K562 (cell line): ENCODE results near the gene EFNA5. TPM values are rescaled to one million over a fixed set of nuclear protein-coding genes. Genes with fewer than 3 reads are reported as not detected.

ENCODE experiments used
- ATAC-seq: fragments of 200-7000 bp; cut with Tn5 transposase; 3 replicates; pipeline ENCODE4 v1.9.1; 2020; ENCODE audit warnings: moderate library complexity
- BruUV-seq: library from RNA; stranded (reverse); fragments of 400-500 nt; replicated peaks from 2 replicates; lab custom pipeline; 2021; lab: Mats Ljungman, UMichigan
- CTCF ChIA-PET: fragments of 300-600 bp; formaldehyde crosslinking; extraction: SDS; loops from one replicate; lab custom pipeline; 2021; ENCODE audit warnings: low intra/inter-chr PET ratio; lab: Yijun Ruan, JAX
- POLR2A ChIA-PET: fragments of 300-600, 350-650 bp; sonication (Branson Sonifier 250); formaldehyde crosslinking; extraction: SDS; loops from one replicate; lab custom pipeline; 2021; ENCODE audit warnings: antibody characterized with exemption, inconsistent platforms; lab: Yijun Ruan, JAX
- DNase-seq, 4 experiments: peaks; one replicate each; pipeline versions ENCODE4 v3.0.0 to v3.0.0-alpha.2; 2011 to 2018; ENCODE audit warnings: low spot score in 3 of 4, mixed read lengths in 3 of 4; ENCODE audit errors: extremely low read depth in 1 of 4
- FAIRE-seq: peaks from 2 replicates; lab custom pipeline; 2011; peaks lifted over from hg19 to GRCh38; lab: Jason Lieb, UNC
- H2AFZ ChIP-seq: 2 replicates; pipeline ENCODE4 v1.6.0; 2011; ENCODE audit warnings: low read depth, low read length, control low read depth, inconsistent platforms
- H3K27ac ChIP-seq: fragments of 200-600 bp; 3 replicates; pipeline ENCODE4 v1.8.0; 2011; ENCODE audit warnings: low read depth, mild to moderate bottlenecking, control low read depth, inconsistent platforms, low read length, moderate library complexity, mixed read lengths; ENCODE audit errors: extremely low read depth
- H3K27me3 ChIP-seq, 2 experiments: fragments of 300-600 bp in 1 of 2; 2 replicates in 1 of 2; 3 replicates in 1 of 2; pipeline versions ENCODE4 v1.6.0 to v1.8.0; 2011; ENCODE audit warnings: inconsistent platforms in 2 of 2, low read length in 2 of 2, mild to moderate bottlenecking in 1 of 2, mixed read lengths in 1 of 2, moderate library complexity in 1 of 2; ENCODE audit not compliant: control insufficient read depth in 2 of 2, insufficient read depth in 2 of 2
- H3K36me3 ChIP-seq: fragments of 300-600 bp; 3 replicates; pipeline ENCODE4 v1.8.0; 2011; ENCODE audit warnings: mild to moderate bottlenecking, low read length, inconsistent platforms; ENCODE audit not compliant: control insufficient read depth, insufficient read depth
- H3K4me1 ChIP-seq, 2 experiments: fragments of 200-600 bp in 1 of 2; replicated peaks in 1 of 2; 2 replicates in 1 of 2; 3 replicates in 1 of 2; pipeline versions ENCODE4 v1.5.1 to v1.8.0; 2011; ENCODE audit warnings: inconsistent platforms in 2 of 2, low read length in 2 of 2, mild to moderate bottlenecking in 1 of 2, mixed read lengths in 1 of 2, moderate library complexity in 1 of 2; ENCODE audit not compliant: control insufficient read depth in 2 of 2, insufficient read depth in 2 of 2
- H3K4me2 ChIP-seq: 2 replicates; pipeline ENCODE4 v1.6.1; 2011; ENCODE audit warnings: low read length, control low read depth, inconsistent platforms, mixed read lengths; ENCODE audit not compliant: insufficient read depth
- H3K4me3 ChIP-seq: fragments of 200-600 bp; sonication (generic), shearing (Covaris generic); 2 replicates; pipeline ENCODE4 v1.5.1; 2016; ENCODE audit warnings: control low read depth, inconsistent platforms
- H3K79me2 ChIP-seq: fragments of 200-600 bp; 3 replicates; pipeline ENCODE4 v1.8.0; 2011; ENCODE audit warnings: low read length, inconsistent platforms; ENCODE audit not compliant: control insufficient read depth, insufficient read depth
- H3K9ac ChIP-seq, 2 experiments: 2 replicates each; pipeline versions ENCODE4 v1.6.0 to v1.6.1; 2011; ENCODE audit warnings: low read depth in 2 of 2, low read length in 2 of 2, control low read depth in 1 of 2, inconsistent platforms in 1 of 2, mild to moderate bottlenecking in 1 of 2, mixed read lengths in 1 of 2; ENCODE audit not compliant: insufficient read depth in 1 of 2
- H3K9me1 ChIP-seq: one replicate; pipeline ENCODE4 v1.6.0; 2011; ENCODE audit warnings: inconsistent platforms, mild to moderate bottlenecking, low read length, moderate library complexity; ENCODE audit not compliant: control insufficient read depth, insufficient read depth
- H3K9me3 ChIP-seq: replicated peaks from 2 replicates; pipeline ENCODE4 v1.5.1; 2011; ENCODE audit warnings: low read depth, low read length, inconsistent platforms; ENCODE audit not compliant: control insufficient read depth, insufficient read depth
- H4K20me1 ChIP-seq: replicated peaks from 2 replicates; pipeline ENCODE4 v1.6.1; 2011; ENCODE audit warnings: low read length, inconsistent platforms, mixed read lengths; ENCODE audit not compliant: control insufficient read depth, insufficient read depth
- BHLHE40 ChIP-seq: IDR thresholded peaks from 2 replicates; pipeline ENCODE4 v1.6.1; 2011; ENCODE audit warnings: low read length, improper control_type of control experiment
- ESRRB ChIP-seq: fragments of 250-450 bp; sonication (Bioruptor Pico); IDR thresholded peaks from 2 replicates; pipeline ENCODE4 v1.5.0; 2020; ENCODE audit warnings: mild to moderate bottlenecking, moderate library complexity, borderline replicate concordance
- GATA2 ChIP-seq: sonication (generic); formaldehyde crosslinking; IDR thresholded peaks from 2 replicates; pipeline ENCODE4 v1.4.0; 2020; ENCODE audit warnings: mild to moderate bottlenecking, missing genetic modification reagents
- KHSRP ChIP-seq: fragments of 450-650 bp; IDR thresholded peaks from 2 replicates; pipeline ENCODE4 v1.6.1; 2017
- POLR2B ChIP-seq: fragments of 450-650 bp; IDR thresholded peaks from 2 replicates; pipeline ENCODE4 v1.6.1; 2018; ENCODE audit warnings: low read depth; ENCODE audit not compliant: partially characterized antibody
- PRMT5 ChIP-seq: sonication (generic); formaldehyde crosslinking; IDR thresholded peaks from 2 replicates; pipeline ENCODE4 v1.5.0; 2020; ENCODE audit warnings: missing genetic modification reagents
- SMAD1 ChIP-seq: fragments of 150-350 bp; IDR thresholded peaks from 2 replicates; pipeline ENCODE4 v1.6.1; 2014; ENCODE audit warnings: low read length, low read depth; ENCODE audit not compliant: partially characterized antibody
- SMARCB1 ChIP-seq: IDR thresholded peaks from 2 replicates; pipeline ENCODE4 v1.6.1; 2011; ENCODE audit warnings: improper control_type of control experiment, low read depth; ENCODE audit not compliant: insufficient read length
- ZBTB7A ChIP-seq: IDR thresholded peaks from 2 replicates; pipeline ENCODE4 v1.6.1; 2011; ENCODE audit warnings: low read depth, mild to moderate bottlenecking, low read length, moderate library complexity, borderline replicate concordance; ENCODE audit not compliant: control insufficient read depth
- ZNF224 ChIP-seq: sonication (generic); formaldehyde crosslinking; IDR thresholded peaks from 2 replicates; pipeline ENCODE4 v1.8.0; 2022; ENCODE audit warnings: mild to moderate bottlenecking, missing genetic modification reagents
- ZNF23 ChIP-seq: fragments of 250-450 bp; sonication (Bioruptor Pico); IDR thresholded peaks from 2 replicates; pipeline ENCODE4 v1.4.0; 2020; ENCODE audit warnings: mild to moderate bottlenecking
- ZNF57 ChIP-seq: fragments of 450-650 bp; formaldehyde crosslinking; IDR thresholded peaks from 2 replicates; pipeline ENCODE4 v1.4.0; 2020; ENCODE audit warnings: mild to moderate bottlenecking, moderate library complexity
- ZSCAN32 ChIP-seq: fragments of 450-650 bp; formaldehyde crosslinking; IDR thresholded peaks from 2 replicates; pipeline ENCODE4 v1.4.0; 2020; ENCODE audit warnings: mild to moderate bottlenecking, moderate library complexity
- in situ Hi-C: fragments of 300-500 bp; cut with MboI; formaldehyde crosslinking; loops from 4 replicates; pipeline ENCODE4 v1.15.0; 2018; ENCODE audit warnings: inconsistent platforms, mixed read lengths
- intact Hi-C: fragments of 100-400 bp; cut with micrococcal nuclease; formaldehyde crosslinking; loops from 2 replicates; pipeline ENCODE4 v1.14.2; 2022
- polyA plus RNA-seq, 8 experiments: library from polyadenylated mRNA; depleted of rRNA in 4 of 8; stranded (reverse) in 5 of 8; unstranded in 3 of 8; fragments of >200 nt; fragmentation: Nextera tagmentation in 2 of 8; fragmentation: Illumina TruSeq in 1 of 8; extraction: Ambion mirVana in 2 of 8; extraction: Trizol in 1 of 8; gene quantifications; 2 replicates each; pipeline versions ENCODE4 v1.2.1 to v1.2.3, GENCODE V29; 2011 to 2014; ENCODE audit warnings: inconsistent platforms in 1 of 8, missing spikeins in 1 of 8
- total RNA-seq, 7 experiments: library from RNA; depleted of rRNA in 6 of 7; stranded (reverse); fragments of >200 nt in 6 of 7; fragmentation: Illumina TruSeq in 2 of 7; extraction: Trizol in 2 of 7; gene quantifications; 2 replicates each; pipeline versions ENCODE4 v1.2.1 to v1.2.3, GENCODE V29; 2011 to 2021; ENCODE audit warnings: low replicate concordance in 1 of 7
- TF ChIP-seq, protein P1 (sequence below): sonication (generic); formaldehyde crosslinking; IDR thresholded peaks from 2 replicates; pipeline ENCODE4 v1.8.0; 2022; ENCODE audit warnings: mild to moderate bottlenecking, missing genetic modification reagents
- TF ChIP-seq, protein P2 (sequence below): sonication (generic); formaldehyde crosslinking; IDR thresholded peaks from 2 replicates; pipeline ENCODE4 v1.8.0; 2022; ENCODE audit warnings: mild to moderate bottlenecking, low read depth, missing genetic modification reagents

The EFNA5 gene
- total and polyA plus RNA-seq, 9 of the 15 experiments (the other 6 are each of a cell fraction or from before 2014, with no cell fraction given): 0.20 TPM; not detected in 8

DNA sequence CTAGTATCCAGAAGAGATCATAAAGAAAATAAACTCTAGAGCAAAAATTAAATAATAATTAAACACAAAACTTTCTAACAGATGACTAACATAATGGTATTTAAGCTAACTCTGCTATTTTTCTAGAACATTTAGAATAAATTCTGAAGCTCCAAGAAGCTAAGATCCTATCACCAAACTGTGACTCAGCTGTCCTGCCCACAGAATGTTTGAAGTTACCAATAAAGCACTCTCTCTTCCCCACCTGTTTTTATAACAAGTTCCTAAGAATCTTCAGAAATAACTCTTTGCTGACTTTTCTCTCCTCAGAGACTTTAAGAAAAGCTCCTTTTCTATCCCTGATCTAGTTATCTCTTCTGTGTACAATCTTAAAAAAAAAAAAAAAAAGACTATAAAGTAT lies 6.0 kb upstream of the EFNA5 start:
- Histone ChIP-seq H4K20me1 (no peaks in the 10 kb centered on the region), H3K4me3 (no peak overlapping the region), H2AFZ (no peak overlapping the region), H3K9me1 (no peaks in the 10 kb centered on the region), H3K36me3 (no peaks in the 10 kb centered on the region), H3K79me2 (no peaks in the 10 kb centered on the region), H3K27me3 (no peaks in the 10 kb centered on the region; a peak in 1 of 5 replicates), H3K4me1 (peaks cover 0 to 10% of the 10 kb centered on the region in 2 experiments; a peak in 2 of 5 replicates), H3K9ac (no peak overlapping the region), H3K27ac (no peak overlapping the region), H3K4me2 (no peak overlapping the region), H3K9me3 (no peaks in the 10 kb centered on the region)
- no TSS peak for BruUV-seq
- intact Hi-C loops: loop anchor here (10.0 kb wide), 2 partner anchors 432 to 668 kb away; no protein-coding TSS in a partner anchor
- in situ Hi-C loops: no loop called here
- ATAC-seq (no peak), FAIRE-seq (no peak), DNase-seq (no peak)
- ChIA-PET POLR2A (no interaction called here), CTCF (no interaction called here)
- no peak for TF ChIP-seq POLR2B
- TF ChIP-seq ZBTB7A: no peak
- no peak for TF ChIP-seq KHSRP
- TF ChIP-seq ZNF224: no peak
- no peak for TF ChIP-seq BHLHE40
- TF ChIP-seq ZSCAN32: no peak
- TF ChIP-seq SMAD1: no peak
- TF ChIP-seq, protein P1, sequence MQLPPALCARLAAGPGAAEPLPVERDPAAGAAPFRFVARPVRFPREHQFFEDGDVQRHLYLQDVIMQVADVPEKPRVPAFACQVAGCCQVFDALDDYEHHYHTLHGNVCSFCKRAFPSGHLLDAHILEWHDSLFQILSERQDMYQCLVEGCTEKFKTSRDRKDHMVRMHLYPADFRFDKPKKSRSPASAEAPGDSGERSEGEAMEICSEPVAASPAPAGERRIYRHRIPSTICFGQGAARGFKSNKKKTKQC (CRISPR knock-in tag): no peak
- TF ChIP-seq ZNF57 (CRISPR knock-in tag): no peak
- TF ChIP-seq GATA2: no peak
- TF ChIP-seq ESRRB (CRISPR knock-in tag): no peak
- no peak for TF ChIP-seq ZNF23 (CRISPR knock-in tag)
- TF ChIP-seq PRMT5 (CRISPR knock-in tag): no peak
- no peak for TF ChIP-seq SMARCB1
- TF ChIP-seq, protein P2, sequence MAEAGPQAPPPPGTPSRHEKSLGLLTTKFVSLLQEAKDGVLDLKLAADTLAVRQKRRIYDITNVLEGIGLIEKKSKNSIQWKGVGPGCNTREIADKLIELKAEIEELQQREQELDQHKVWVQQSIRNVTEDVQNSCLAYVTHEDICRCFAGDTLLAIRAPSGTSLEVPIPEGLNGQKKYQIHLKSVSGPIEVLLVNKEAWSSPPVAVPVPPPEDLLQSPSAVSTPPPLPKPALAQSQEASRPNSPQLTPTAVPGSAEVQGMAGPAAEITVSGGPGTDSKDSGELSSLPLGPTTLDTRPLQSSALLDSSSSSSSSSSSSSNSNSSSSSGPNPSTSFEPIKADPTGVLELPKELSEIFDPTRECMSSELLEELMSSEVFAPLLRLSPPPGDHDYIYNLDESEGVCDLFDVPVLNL (CRISPR knock-in tag): no peak
